ENCODE results near the gene CHRNB1.

DNA sequence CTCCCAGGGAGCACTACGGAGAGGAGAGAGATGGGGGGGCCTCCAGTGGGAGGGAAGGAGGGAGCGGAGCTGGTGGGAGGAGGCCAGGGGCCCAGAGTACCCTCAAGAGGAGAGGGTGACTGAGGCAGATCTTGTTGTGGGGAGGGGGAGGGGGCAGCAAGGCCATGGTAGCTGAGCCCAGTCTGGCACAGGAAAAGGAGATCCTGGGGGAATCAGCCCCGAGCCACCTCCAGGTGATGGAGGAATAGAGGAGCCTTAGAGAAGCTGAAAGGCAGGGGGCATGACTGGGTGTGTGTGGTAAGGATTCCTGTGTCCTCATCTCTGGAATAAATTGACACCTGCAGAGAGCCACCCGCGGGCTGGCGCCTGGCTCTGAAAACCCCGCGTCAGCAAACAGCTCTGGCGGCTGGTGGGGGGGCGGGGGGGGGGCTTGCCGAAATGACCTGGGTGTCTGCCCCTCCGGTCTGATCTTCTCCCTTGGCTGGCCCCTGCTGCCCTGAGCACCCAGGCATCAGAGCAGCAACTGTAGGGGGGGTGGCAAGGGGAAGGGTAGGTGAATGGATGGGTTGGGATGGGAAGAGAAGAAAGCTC, 38.5 kb upstream of the CHRNB1 start:
- TF ChIP-seq, protein P1, sequence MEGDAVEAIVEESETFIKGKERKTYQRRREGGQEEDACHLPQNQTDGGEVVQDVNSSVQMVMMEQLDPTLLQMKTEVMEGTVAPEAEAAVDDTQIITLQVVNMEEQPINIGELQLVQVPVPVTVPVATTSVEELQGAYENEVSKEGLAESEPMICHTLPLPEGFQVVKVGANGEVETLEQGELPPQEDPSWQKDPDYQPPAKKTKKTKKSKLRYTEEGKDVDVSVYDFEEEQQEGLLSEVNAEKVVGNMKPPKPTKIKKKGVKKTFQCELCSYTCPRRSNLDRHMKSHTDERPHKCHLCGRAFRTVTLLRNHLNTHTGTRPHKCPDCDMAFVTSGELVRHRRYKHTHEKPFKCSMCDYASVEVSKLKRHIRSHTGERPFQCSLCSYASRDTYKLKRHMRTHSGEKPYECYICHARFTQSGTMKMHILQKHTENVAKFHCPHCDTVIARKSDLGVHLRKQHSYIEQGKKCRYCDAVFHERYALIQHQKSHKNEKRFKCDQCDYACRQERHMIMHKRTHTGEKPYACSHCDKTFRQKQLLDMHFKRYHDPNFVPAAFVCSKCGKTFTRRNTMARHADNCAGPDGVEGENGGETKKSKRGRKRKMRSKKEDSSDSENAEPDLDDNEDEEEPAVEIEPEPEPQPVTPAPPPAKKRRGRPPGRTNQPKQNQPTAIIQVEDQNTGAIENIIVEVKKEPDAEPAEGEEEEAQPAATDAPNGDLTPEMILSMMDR (IDR thresholded peaks at IDR 0.05; ENCODE audit: poor library complexity, severe bottlenecking) = no peak
- no peak for TF ChIP-seq EZH2 (IDR thresholded peaks at IDR 0.05; ENCODE audit: borderline replicate concordance, insufficient read depth, low read length, poor library complexity, severe bottlenecking)
- TF ChIP-seq, protein P2, sequence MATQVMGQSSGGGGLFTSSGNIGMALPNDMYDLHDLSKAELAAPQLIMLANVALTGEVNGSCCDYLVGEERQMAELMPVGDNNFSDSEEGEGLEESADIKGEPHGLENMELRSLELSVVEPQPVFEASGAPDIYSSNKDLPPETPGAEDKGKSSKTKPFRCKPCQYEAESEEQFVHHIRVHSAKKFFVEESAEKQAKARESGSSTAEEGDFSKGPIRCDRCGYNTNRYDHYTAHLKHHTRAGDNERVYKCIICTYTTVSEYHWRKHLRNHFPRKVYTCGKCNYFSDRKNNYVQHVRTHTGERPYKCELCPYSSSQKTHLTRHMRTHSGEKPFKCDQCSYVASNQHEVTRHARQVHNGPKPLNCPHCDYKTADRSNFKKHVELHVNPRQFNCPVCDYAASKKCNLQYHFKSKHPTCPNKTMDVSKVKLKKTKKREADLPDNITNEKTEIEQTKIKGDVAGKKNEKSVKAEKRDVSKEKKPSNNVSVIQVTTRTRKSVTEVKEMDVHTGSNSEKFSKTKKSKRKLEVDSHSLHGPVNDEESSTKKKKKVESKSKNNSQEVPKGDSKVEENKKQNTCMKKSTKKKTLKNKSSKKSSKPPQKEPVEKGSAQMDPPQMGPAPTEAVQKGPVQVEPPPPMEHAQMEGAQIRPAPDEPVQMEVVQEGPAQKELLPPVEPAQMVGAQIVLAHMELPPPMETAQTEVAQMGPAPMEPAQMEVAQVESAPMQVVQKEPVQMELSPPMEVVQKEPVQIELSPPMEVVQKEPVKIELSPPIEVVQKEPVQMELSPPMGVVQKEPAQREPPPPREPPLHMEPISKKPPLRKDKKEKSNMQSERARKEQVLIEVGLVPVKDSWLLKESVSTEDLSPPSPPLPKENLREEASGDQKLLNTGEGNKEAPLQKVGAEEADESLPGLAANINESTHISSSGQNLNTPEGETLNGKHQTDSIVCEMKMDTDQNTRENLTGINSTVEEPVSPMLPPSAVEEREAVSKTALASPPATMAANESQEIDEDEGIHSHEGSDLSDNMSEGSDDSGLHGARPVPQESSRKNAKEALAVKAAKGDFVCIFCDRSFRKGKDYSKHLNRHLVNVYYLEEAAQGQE (IDR thresholded peaks at IDR 0.05; ENCODE audit: borderline replicate concordance) = no peak
- no peak for TF ChIP-seq POLR2AphosphoS5 (IDR thresholded peaks at IDR 0.05)
- TF ChIP-seq MXI1 (conservative IDR thresholded peaks at IDR 0.05; ENCODE audit: poor library complexity, severe bottlenecking) = no peak
- TF ChIP-seq RAD21 (conservative IDR thresholded peaks at IDR 0.05) = no peak
